Neuronal stem cell (in vitro differentiated cells): Measurements from ENCODE around the gene PCDH19.

ENCODE experiments used
- DNase-seq: peaks from one replicate; pipeline ENCODE4 v3.0.0-alpha.2; 2013; ENCODE audit warnings: low spot score
- H2AFZ ChIP-seq: one replicate; pipeline ENCODE4 v1.6.1; 2013; ENCODE audit warnings: mild to moderate bottlenecking, low read length, inconsistent platforms
- H2AK5ac ChIP-seq: 2 replicates; pipeline ENCODE4 v1.6.1; 2013; ENCODE audit warnings: low read depth, mild to moderate bottlenecking, inconsistent platforms, low read length, moderate library complexity, mixed read lengths
- H2BK120ac ChIP-seq: 2 replicates; pipeline ENCODE4 v1.6.1; 2013; ENCODE audit warnings: low read depth, mild to moderate bottlenecking, inconsistent platforms, low read length, moderate library complexity, mixed read lengths
- H2BK12ac ChIP-seq: one replicate; pipeline ENCODE4 v1.6.1; 2013; ENCODE audit warnings: low read length, inconsistent platforms
- H2BK15ac ChIP-seq: 2 replicates; pipeline ENCODE4 v1.6.1; 2013; ENCODE audit warnings: mild to moderate bottlenecking, low read length, inconsistent platforms, mixed read lengths
- H2BK5ac ChIP-seq: one replicate; pipeline ENCODE4 v1.6.1; 2013; ENCODE audit warnings: inconsistent platforms, mild to moderate bottlenecking, low read length, moderate library complexity
- H3K14ac ChIP-seq: one replicate; pipeline ENCODE4 v1.6.1; 2013; ENCODE audit warnings: low read length, inconsistent platforms
- H3K18ac ChIP-seq: 2 replicates; pipeline ENCODE4 v1.6.1; 2013; ENCODE audit warnings: low read length, inconsistent platforms
- H3K23ac ChIP-seq: 2 replicates; pipeline ENCODE4 v1.6.1; 2013; ENCODE audit warnings: low read depth, mild to moderate bottlenecking, mixed read lengths, low read length, inconsistent platforms; ENCODE audit not compliant: poor library complexity
- H3K27ac ChIP-seq: replicated peaks from 3 replicates; pipeline ENCODE4 v1.5.1; 2013; ENCODE audit warnings: low read length, inconsistent platforms
- H3K27me3 ChIP-seq, 3 experiments: 2 replicates each; pipeline ENCODE4 v1.6.1; 2013; ENCODE audit warnings: low read length in 3 of 3, mild to moderate bottlenecking in 2 of 3, inconsistent platforms in 1 of 3, low read depth in 1 of 3, mixed read lengths in 1 of 3, moderate library complexity in 1 of 3; ENCODE audit not compliant: control insufficient read depth in 3 of 3, insufficient read depth in 3 of 3
- H3K36me3 ChIP-seq, 2 donors: replicated peaks in 1 of 2; 2 replicates each; pipeline ENCODE4 v1.6.1; 2013; ENCODE audit warnings: low read length in 2 of 2; ENCODE audit not compliant: control insufficient read depth in 2 of 2, insufficient read depth in 2 of 2
- H3K4ac ChIP-seq: 2 replicates; pipeline ENCODE4 v1.6.1; 2013; ENCODE audit warnings: inconsistent platforms, mild to moderate bottlenecking, low read length, moderate library complexity
- H3K4me1 ChIP-seq, 2 donors: 1 replicate in 1 of 2; 2 replicates in 1 of 2; pipeline ENCODE4 v1.6.1; 2013; ENCODE audit warnings: low read length in 2 of 2, low read depth in 1 of 2; ENCODE audit not compliant: control insufficient read depth in 2 of 2, insufficient read depth in 1 of 2
- H3K4me2 ChIP-seq: one replicate; pipeline ENCODE4 v1.6.1; 2013; ENCODE audit warnings: mild to moderate bottlenecking, low read length, inconsistent platforms; ENCODE audit not compliant: insufficient read depth, poor library complexity, severe bottlenecking
- H3K4me3 ChIP-seq, 2 donors: 2 replicates each; pipeline ENCODE4 v1.5.1; 2013; ENCODE audit warnings: low read length in 2 of 2, mild to moderate bottlenecking in 2 of 2, inconsistent platforms in 1 of 2, moderate library complexity in 1 of 2
- H3K79me1 ChIP-seq: one replicate; pipeline ENCODE4 v1.6.1; 2013; ENCODE audit warnings: low read depth, mild to moderate bottlenecking, inconsistent platforms, low read length, moderate library complexity
- H3K9ac ChIP-seq: one replicate; pipeline ENCODE4 v1.6.1; 2013; ENCODE audit warnings: mild to moderate bottlenecking, low read depth, low read length, inconsistent platforms; ENCODE audit not compliant: poor library complexity
- H3K9me3 ChIP-seq, 2 donors: replicated peaks in 1 of 2; 2 replicates each; pipeline versions ENCODE3 to v1.6.1; 2013; ENCODE audit warnings: low read length in 2 of 2, mild to moderate bottlenecking in 2 of 2, inconsistent platforms in 1 of 2, low read depth in 1 of 2, mixed read lengths in 1 of 2, moderate library complexity in 1 of 2; ENCODE audit not compliant: control insufficient read depth in 2 of 2, insufficient read depth in 1 of 2
- H4K8ac ChIP-seq: one replicate; pipeline ENCODE4 v1.6.1; 2013; ENCODE audit warnings: low read depth, mild to moderate bottlenecking, inconsistent platforms, low read length, moderate library complexity
- H4K91ac ChIP-seq: one replicate; pipeline ENCODE4 v1.6.1; 2013; ENCODE audit warnings: low read length, low read depth, mild to moderate bottlenecking, inconsistent platforms; ENCODE audit not compliant: poor library complexity
- WGBS, 2 donors: extraction: QIAGEN DNeasy Blood & Tissue Kit; methylation state at CpG; one replicate each; pipeline ENCODE4 v1.1.7; 2013; ENCODE audit warnings: missing lambda C conversion rate in 2 of 2, mixed read lengths in 1 of 2; ENCODE audit not compliant: insufficient read length in 2 of 2, insufficient replicate concordance in 1 of 2; ENCODE audit errors: extremely low coverage in 2 of 2; 5-methylcytosine and 5-hydroxymethylcytosine counted together

The PCDH19 gene

DNA sequence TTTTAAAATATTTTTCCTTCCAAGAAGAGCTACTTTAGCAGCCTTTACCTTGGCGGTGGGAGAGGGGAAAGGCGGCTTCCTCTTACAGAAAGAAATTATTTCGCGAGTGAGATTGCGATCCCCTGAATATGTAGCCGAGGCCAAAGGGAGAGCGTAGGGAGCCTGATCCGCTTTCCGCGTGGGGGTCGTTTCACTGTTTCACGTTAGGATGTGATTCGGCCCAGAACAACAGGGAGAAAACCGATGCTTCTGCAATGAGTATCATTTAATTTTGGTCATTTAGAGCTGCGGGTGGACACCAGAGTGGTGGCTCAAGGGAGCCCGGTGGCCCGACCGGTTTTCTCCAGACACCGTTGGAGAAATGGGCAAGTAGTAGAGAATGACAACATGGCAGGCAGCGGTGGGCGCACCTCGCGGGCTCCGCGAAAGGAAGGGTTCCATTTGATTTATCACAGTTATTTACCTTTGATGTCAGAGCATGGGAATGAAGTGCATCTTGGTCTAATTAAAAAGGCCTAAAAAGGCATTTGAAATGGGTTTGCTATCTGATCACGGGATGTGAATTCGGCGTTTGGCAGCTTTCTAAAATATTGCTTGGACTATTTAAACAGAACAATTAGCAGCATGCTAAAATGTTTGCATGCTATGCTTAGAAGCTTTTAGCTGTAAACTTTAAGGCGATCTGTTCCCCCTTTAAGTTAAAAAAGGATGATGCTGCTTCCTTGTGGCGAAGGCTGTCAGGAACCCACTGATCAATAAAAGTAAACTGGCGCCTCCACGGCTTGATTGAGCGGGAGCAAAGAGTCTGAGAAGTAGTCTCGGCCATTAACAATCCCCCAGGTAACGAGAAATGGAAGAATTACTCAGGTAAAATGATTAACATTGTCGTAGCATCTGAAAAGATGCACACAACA lies 2.0 kb upstream of the PCDH19 start:
- H3K9me3 ChIP-seq: peaks cover 6 to 14% of the 10 kb centered on the region in 2 donors
- H2BK120ac ChIP-seq: no peak overlapping the region
- no peak overlapping the region for H4K8ac ChIP-seq
- H3K27ac ChIP-seq: no peak overlapping the region
- H2BK15ac ChIP-seq: no peak overlapping the region
- no peak overlapping the region for H2BK12ac ChIP-seq
- H3K4me2 ChIP-seq: peak overlapping the region; percentile 57
- no peak overlapping the region for H3K18ac ChIP-seq
- H4K91ac ChIP-seq: no peak overlapping the region
- peaks cover 0 to 12% of the 10 kb centered on the region in 2 donors for H3K36me3 ChIP-seq
- no peak overlapping the region for H2AK5ac ChIP-seq
- no CpG with 5 or more reads among the region's 36 CpGs for WGBS, 2 donors
- peaks cover 7% of the 10 kb centered on the region in 2 donors for H3K4me1 ChIP-seq
- H2BK5ac ChIP-seq: no peak overlapping the region
- no peak overlapping the region for H3K4ac ChIP-seq
- H3K14ac ChIP-seq: no peak overlapping the region
- H3K4me3 ChIP-seq: no peak overlapping the region
- no peak overlapping the region for H3K9ac ChIP-seq
- H3K23ac ChIP-seq: no peak overlapping the region
- peak overlapping the region; percentile 80 for H2AFZ ChIP-seq
- H3K79me1 ChIP-seq: no peaks in the 10 kb centered on the region
- no peak for DNase-seq
- H3K27me3 ChIP-seq: peaks cover 5 to 42% (median 15%) of the 10 kb centered on the region in 3 experiments

GRCh38 chrX:100410901-100411801 lies 1.1 kb upstream of the PCDH19 start:
- peak overlapping the region; percentile 3 for H2BK12ac ChIP-seq
- H3K27ac ChIP-seq: no peak overlapping the region
- DNase-seq: no peak
- H3K36me3 ChIP-seq: peaks cover 0 to 21% of the 10 kb centered on the region in 2 donors
- peaks cover 5 to 51% (median 18%) of the 10 kb centered on the region in 3 experiments for H3K27me3 ChIP-seq
- no peak overlapping the region for H3K4ac ChIP-seq
- H2AFZ ChIP-seq: peak overlapping the region; percentile 80
- no peak overlapping the region for H4K91ac ChIP-seq
- H3K14ac ChIP-seq: no peak overlapping the region
- no peak overlapping the region for H2BK5ac ChIP-seq
- peak overlapping the region; percentile 34 to 75 for H3K4me3 ChIP-seq
- H3K23ac ChIP-seq: no peak overlapping the region
- peaks cover 8 to 19% of the 10 kb centered on the region in 2 donors for H3K9me3 ChIP-seq
- no peak overlapping the region for H2BK120ac ChIP-seq
- H3K4me1 ChIP-seq: peaks cover 2 to 7% of the 10 kb centered on the region in 2 donors
- H3K9ac ChIP-seq: no peak overlapping the region
- H2BK15ac ChIP-seq: no peak overlapping the region
- H2AK5ac ChIP-seq: no peak overlapping the region
- H4K8ac ChIP-seq: no peak overlapping the region
- H3K4me2 ChIP-seq: peak overlapping the region; percentile 57
- peak overlapping the region; percentile 17 for H3K18ac ChIP-seq
- H3K79me1 ChIP-seq: no peaks in the 10 kb centered on the region
- no CpG with 5 or more reads among the region's 53 CpGs for WGBS, 2 donors

- Histone ChIP-seq H3K4me3 (peak overlapping the region; percentile 71 to 86), H2BK120ac (no peak overlapping the region), H2AK5ac (no peak overlapping the region), H2BK12ac (no peak overlapping the region), H2BK15ac (no peak overlapping the region), H3K4me1 (peaks cover 4 to 7% of the 10 kb centered on the region in 2 donors), H3K27me3 (peaks cover 5 to 61% (median 18%) of the 10 kb centered on the region in 3 experiments), H4K91ac (no peak overlapping the region), H3K4ac (no peak overlapping the region), H3K36me3 (peaks cover 0 to 22% of the 10 kb centered on the region in 2 donors), H2AFZ (peak overlapping the region; percentile 92), H2BK5ac (no peak overlapping the region), H3K4me2 (peak overlapping the region; percentile 66), H3K14ac (no peak overlapping the region), H3K9me3 (peaks cover 8 to 19% of the 10 kb centered on the region in 2 donors), H3K79me1 (no peaks in the 10 kb centered on the region), H3K9ac (peak overlapping the region; percentile 44), H3K27ac (no peak overlapping the region), H3K23ac (no peak overlapping the region), H4K8ac (no peak overlapping the region), H3K18ac (peak overlapping the region; percentile 17)
- WGBS, 2 donors: no CpG with 5 or more reads among the region's 87 CpGs
- DNase-seq: no peak
Observed at GRCh38 chrX:100408713-100409609, 1.1 kb downstream of the PCDH19 start.
